Esophagus squamous epithelium (tissue), 5 donors: Measurements from ENCODE around the gene TOP3A. TPM values are rescaled to one million over a fixed set of nuclear protein-coding genes. Genes with fewer than 3 reads are reported as not detected.
A peak's percentile ranks its signal among the peaks of the same experiment; 100 is the strongest.

ENCODE experiments used
- DNase-seq: peaks from one replicate; lab custom pipeline; 2025; lab: John Stamatoyannopoulos, UW
- H3K27ac ChIP-seq, 4 donors: fragments of 200-600 bp; sonication (generic); one replicate each; pipeline ENCODE4 v1.5.1; 2016 to 2019; ENCODE audit warnings: mild to moderate bottlenecking in 1 of 4
- H3K27me3 ChIP-seq, 4 donors: fragments of 200-600 bp; sonication (generic); 1 replicate in 3 of 4; 2 replicates in 1 of 4; pipeline versions ENCODE4 v1.5.1 to v1.6.0; 2017 to 2021; ENCODE audit warnings: antibody characterized with exemption in 1 of 4
- H3K36me3 ChIP-seq, 3 donors: fragments of 200-600 bp; sonication (generic); one replicate each; pipeline ENCODE4 v1.5.1; 2016 to 2019
- H3K4me1 ChIP-seq, 3 donors: fragments of 200-600 bp; sonication (generic); one replicate each; pipeline ENCODE4 v1.5.1; 2017 to 2019
- H3K4me3 ChIP-seq, 4 donors: fragments of 200-600 bp; sonication (generic); 1 replicate in 3 of 4; 2 replicates in 1 of 4; pipeline ENCODE4 v1.5.1; 2016 to 2019; ENCODE audit warnings: mild to moderate bottlenecking in 2 of 4, moderate library complexity in 1 of 4
- H3K9me3 ChIP-seq, 3 donors: fragments of 200-600 bp; sonication (generic); one replicate each; pipeline ENCODE4 v1.5.1; 2016 to 2019
- CTCF ChIP-seq, 6 experiments: fragments of 450-650 bp in 4 of 6; fragments of 200-600 bp in 2 of 6; sonication (generic) in 2 of 6; IDR thresholded peaks; one replicate each; pipeline ENCODE4 v1.5.1; 2016 to 2019; ENCODE audit warnings: antibody characterized with exemption in 6 of 6, mild to moderate bottlenecking in 4 of 6, moderate library complexity in 4 of 6
- POLR2A ChIP-seq, 4 donors: fragments of 450-650 bp; IDR thresholded peaks; one replicate each; pipeline ENCODE4 v1.6.1; 2017; ENCODE audit warnings: antibody characterized with exemption in 4 of 4, mild to moderate bottlenecking in 4 of 4, moderate library complexity in 3 of 4
- WGBS, 2 donors: methylation state at CpG; one replicate each; pipeline ENCODE4 v1.1.5; 2018; 5-methylcytosine and 5-hydroxymethylcytosine counted together
- intact Hi-C: fragments of 100-400 bp; cut with DNase I; formaldehyde crosslinking; loops from one replicate; pipeline ENCODE4 v1.15.0; 2022
- total RNA-seq, 4 donors: library from RNA; depleted of rRNA; stranded (reverse); fragments of >200 nt; gene quantifications; one replicate each; pipeline ENCODE4 v1.1.0, GENCODE V29; 2016
- donor health status: DM: yes; HTN: yes; CAD: no.

Gene TOP3A
- total RNA-seq, 4 donors from 2014 or later, result 17.9 to 34.0 (median 21.1) TPM

GRCh38 chr17:18257268-18257981, 57.4 kb downstream of the TOP3A start:
- peaks cover 26 to 45% (median 30%) of the 10 kb centered on the region in 3 donors for H3K36me3 ChIP-seq
- H3K9me3 ChIP-seq, result no peaks in the 10 kb centered on the region
- TF ChIP-seq POLR2A (IDR thresholded peaks at IDR 0.05) (no peak), CTCF (IDR thresholded peaks at IDR 0.05) (no peak)
- WGBS, 2 donors, result 10 to 13% methylated on average over 3 to 4 of the region's 18 CpGs
- peaks cover 40 to 63% (median 41%) of the 10 kb centered on the region in 3 donors for H3K4me1 ChIP-seq
- H3K27ac ChIP-seq, result peak overlapping the region; percentile 96 to 99 (median 98)
- DNase-seq, result no peak
- intact Hi-C loops, result no loop called here
- H3K4me3 ChIP-seq, result peak overlapping the region; percentile 83 to 96 (median 90)
- H3K27me3 ChIP-seq, result no peaks in the 10 kb centered on the region

- 63 to 87% methylated on average over 1 to 3 of the region's 7 CpGs for whole genome bisulfite sequencing, 2 donors
- H3K27ac ChIP-seq, result peak overlapping the region in 3 of 4 donors; percentile 96 to 99 (median 98)
- H3K27me3 ChIP-seq, result no peaks in the 10 kb centered on the region
- TF ChIP-seq POLR2A (IDR thresholded peaks at IDR 0.05), result no peak
- TF ChIP-seq CTCF (IDR thresholded peaks at IDR 0.05), result no peak
- H3K36me3 ChIP-seq, result peaks cover 33 to 51% (median 37%) of the 10 kb centered on the region in 3 donors
- intact Hi-C loops, result no loop called here
- H3K9me3 ChIP-seq, result no peaks in the 10 kb centered on the region
- peaks cover 35 to 56% (median 35%) of the 10 kb centered on the region in 3 donors for H3K4me1 ChIP-seq
- no peak for DNase-seq
- peak overlapping the region in 2 of 4 donors; percentile 84 to 96 for H3K4me3 ChIP-seq
Measured at GRCh38 chr17:18256776-18257175, 58.0 kb downstream of the TOP3A start.

- H3K4me3 ChIP-seq, result peak overlapping the region in 1 of 4 donors; percentile 96
- intact Hi-C loops, result no loop called here
- H3K36me3 ChIP-seq, result peaks cover 37 to 56% (median 41%) of the 10 kb centered on the region in 3 donors
- peaks cover 31 to 52% (median 31%) of the 10 kb centered on the region in 3 donors for H3K4me1 ChIP-seq
- no peak for TF ChIP-seq POLR2A (IDR thresholded peaks at IDR 0.05)
- no peaks in the 10 kb centered on the region for H3K27me3 ChIP-seq
- WGBS, 2 donors, result 85 to 87% methylated on average over 3 to 8 of the region's 11 CpGs
- H3K9me3 ChIP-seq, result no peaks in the 10 kb centered on the region
- H3K27ac ChIP-seq, result no peak overlapping the region
- no peak for DNase-seq
Measured at GRCh38 chr17:18256351-18256750, 58.4 kb downstream of the TOP3A start.

- no peak for DNase-seq
- peaks cover 26 to 57% (median 28%) of the 10 kb centered on the region in 3 donors for H3K4me1 ChIP-seq
- no peak overlapping the region for H3K4me3 ChIP-seq
- intact Hi-C loops, result no loop called here
- 92% methylated on average over 5 to 6 of the region's 8 CpGs for WGBS, 2 donors
- H3K27ac ChIP-seq, result no peak overlapping the region
- H3K27me3 ChIP-seq, result no peaks in the 10 kb centered on the region
- H3K9me3 ChIP-seq, result no peaks in the 10 kb centered on the region
- peaks cover 45 to 69% (median 52%) of the 10 kb centered on the region in 3 donors for H3K36me3 ChIP-seq
- TF ChIP-seq POLR2A (IDR thresholded peaks at IDR 0.05), result no peak
Measured at GRCh38 chr17:18254888-18255649, 59.7 kb downstream of the TOP3A start.

- TF ChIP-seq POLR2A (IDR thresholded peaks at IDR 0.05) (no peak), CTCF (IDR thresholded peaks at IDR 0.05) (no peak)
- H3K27ac ChIP-seq, result no peak overlapping the region
- no peak for DNase-seq
Measured at GRCh38 chr17:18253947-18254821, 60.6 kb downstream of the TOP3A start.

More at GRCh38 chr17:18253947-18254821, 60.6 kb downstream of the TOP3A start:
- Histone ChIP-seq H3K27me3 (no peaks in the 10 kb centered on the region), H3K36me3 (peaks cover 45 to 77% (median 54%) of the 10 kb centered on the region in 3 donors), H3K4me1 (peaks cover 20 to 54% (median 20%) of the 10 kb centered on the region in 3 donors), H3K4me3 (no peak overlapping the region), H3K9me3 (no peaks in the 10 kb centered on the region)
- intact Hi-C loops, result no loop called here
- WGBS, 2 donors, result 87 to 91% methylated on average over 18 to 19 of the region's 27 CpGs
